NAMALWA (cell line): Measurements from ENCODE around the gene ZNF783.

Experiments
- DNase-seq: peaks from one replicate; pipeline ENCODE4 v3.0.0-alpha.2; 2015; ENCODE audit warnings: low spot score

ZNF783 gene

GRCh38 chr7:149281508-149282330, 19.7 kb downstream of the ZNF783 start:
- DNase-seq = no peak

- no peak for DNase-seq
These were observed 20.3 kb downstream of the ZNF783 start for GRCh38 chr7:149282331-149282655.

- no peak for DNase-seq
These were observed 21.3 kb downstream of the ZNF783 start for GRCh38 chr7:149283321-149283720.

- DNase-seq = peak; percentile 54
These were observed 22.3 kb downstream of the ZNF783 start for GRCh38 chr7:149284343-149284742.

- peak; percentile 96 for DNase-seq
These were observed 23.0 kb downstream of the ZNF783 start for GRCh38 chr7:149284850-149285585.

GRCh38 chr7:149285603-149286002, 23.6 kb downstream of the ZNF783 start:
- DNase-seq = no peak

GRCh38 chr7:149286811-149287400, 24.9 kb downstream of the ZNF783 start:
- DNase-seq = no peak

DNA sequence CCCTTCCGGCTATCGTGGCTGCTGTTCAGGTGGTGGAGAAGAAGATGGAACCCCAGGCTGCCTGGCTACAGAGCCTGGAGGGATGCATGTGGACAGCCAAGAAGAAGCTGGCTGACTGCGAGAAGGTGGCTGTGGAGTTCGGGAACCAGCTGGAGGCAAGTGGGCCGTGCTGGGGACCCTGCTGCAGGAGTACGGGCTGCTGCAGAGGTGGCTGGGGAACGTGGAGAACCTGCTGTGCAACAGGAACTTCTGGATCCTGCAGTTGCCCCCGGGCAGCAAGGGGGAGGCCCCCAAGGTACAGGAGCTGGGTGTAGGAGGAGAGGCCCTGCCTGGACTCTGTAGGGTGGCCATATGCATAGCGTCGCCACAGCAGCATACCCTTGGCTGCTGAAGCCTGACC, 25.6 kb downstream of the ZNF783 start:
- DNase-seq = no peak

DNA sequence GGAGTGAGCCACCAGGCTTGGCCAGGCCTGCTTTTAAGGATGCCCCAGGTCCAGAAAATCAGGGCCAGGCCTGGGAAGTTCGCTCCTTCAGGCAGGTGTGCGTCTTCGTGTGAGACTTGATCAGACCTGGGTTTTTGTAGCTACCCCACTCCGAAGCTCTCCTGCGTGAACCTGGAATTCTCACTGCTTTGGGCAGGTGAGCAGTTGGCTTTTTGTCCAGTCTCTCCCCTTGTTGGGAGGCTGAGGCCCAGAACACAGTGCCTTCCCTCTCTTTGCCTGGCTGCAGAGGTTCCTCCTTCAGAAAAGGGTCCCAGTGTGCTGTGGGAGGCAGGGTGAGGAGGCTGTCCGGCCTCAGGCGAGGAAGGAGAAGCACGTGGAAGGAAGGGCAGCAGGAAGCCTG, 27.3 kb downstream of the ZNF783 start:
- DNase-seq = no peak

- no peak for DNase-seq
These were observed 27.9 kb downstream of the ZNF783 start for GRCh38 chr7:149289856-149290255.

DNA sequence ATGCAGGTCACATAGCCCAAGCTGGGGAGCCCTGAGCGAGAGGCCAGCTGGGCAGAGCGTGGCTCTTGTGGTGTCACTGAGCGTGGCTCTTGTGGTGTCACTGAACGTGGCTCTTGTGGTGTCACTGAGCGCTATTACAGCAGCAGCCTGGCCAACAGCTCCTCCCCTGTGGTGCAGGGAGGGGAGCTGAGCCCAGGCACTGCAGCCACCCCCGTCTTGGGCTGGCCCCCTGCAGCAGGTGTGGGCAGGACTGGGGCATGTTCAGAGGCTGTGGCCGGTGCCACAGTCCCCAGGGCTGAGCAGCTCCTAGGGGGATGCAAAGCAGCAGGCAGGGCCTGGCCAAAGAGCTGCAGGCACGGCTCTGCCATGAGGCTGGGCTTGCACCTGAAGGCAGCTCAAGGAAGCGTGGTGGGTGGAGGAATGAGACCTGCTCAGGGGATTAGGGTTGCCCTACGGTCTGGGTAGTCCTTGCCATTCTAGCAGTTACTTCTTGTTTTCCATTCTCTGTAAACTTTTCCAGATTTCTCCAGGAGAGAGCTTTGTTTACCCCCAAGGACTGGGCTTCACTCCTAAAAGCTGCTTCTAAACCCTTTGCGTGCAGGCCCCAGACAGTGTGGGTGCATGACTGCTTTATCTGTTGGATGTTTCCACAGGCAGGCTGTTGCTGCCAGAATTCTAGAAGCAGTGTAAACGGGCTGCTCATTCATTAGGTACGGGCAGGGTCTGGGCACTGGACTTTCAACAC, 29.2 kb downstream of the ZNF783 start:
- DNase-seq = no peak

GRCh38 chr7:149291781-149292461, 29.9 kb downstream of the ZNF783 start:
- DNase-seq = no peak

GRCh38 chr7:149292462-149292823, 30.4 kb downstream of the ZNF783 start:
- DNase-seq = no peak

DNA sequence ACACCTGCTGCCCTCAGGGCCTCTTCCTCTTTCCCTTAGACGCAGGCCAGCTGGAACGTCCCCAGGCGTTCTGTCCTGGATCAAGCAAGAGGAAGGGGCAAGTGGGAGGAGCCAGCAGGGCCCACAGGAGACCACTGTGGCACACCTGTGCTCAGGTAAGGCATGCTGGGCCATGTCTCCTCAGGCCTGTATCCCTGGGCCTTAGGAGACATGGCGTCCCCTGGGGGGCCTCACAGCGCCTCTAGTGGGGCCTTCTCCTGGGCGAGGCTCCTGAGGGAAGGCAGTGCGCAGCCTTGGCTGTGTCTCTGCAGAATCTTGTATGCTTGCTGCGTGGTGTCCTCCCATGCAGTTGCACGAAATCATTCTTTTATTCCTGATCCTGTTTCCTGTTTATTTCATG, 31.3 kb downstream of the ZNF783 start:
- no peak for DNase-seq

- DNase-seq = no peak
These were observed 32.1 kb downstream of the ZNF783 start for GRCh38 chr7:149293946-149294633.

DNA sequence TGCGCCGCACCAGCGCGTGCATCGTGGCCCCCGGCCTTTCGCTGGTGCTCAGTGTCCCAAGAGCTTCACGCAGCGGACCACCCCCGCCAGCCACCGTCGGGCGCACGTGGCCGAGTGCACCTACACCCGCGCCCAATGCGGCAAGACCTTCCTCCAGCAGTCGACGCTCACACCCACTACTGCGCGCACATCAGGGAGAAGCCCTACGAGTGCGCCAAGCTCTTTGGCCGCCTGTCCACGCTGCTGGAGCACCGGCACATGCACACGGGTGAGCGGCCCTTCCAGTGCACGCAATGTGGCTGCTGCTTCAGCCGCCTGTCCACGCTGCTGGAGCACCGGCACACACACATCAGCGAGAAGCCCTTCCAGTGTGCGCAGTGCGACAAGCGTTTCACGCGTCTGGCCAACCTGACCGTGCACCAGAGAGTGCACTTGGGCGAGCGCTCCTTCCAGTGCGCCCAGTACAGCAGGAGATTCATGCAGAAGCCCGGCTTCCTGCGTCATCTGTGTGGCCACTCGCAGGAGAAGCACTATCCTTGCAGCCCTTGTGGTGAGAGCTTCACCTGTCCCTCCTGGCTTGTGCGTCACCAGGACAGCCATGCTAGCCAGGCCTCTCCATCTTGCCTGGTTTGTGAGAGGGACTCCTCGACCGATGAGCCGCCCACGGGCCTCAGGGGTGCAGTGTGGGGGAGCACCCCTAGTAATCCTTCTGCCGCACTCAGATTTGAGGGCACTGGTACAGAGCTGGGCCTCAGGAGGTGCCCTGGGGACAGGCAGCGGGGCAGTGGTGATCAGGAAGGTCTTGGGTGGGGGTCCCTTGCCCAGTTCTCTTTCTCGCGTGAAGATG, 32.9 kb downstream of the ZNF783 start:
- no peak for DNase-seq

- no peak for DNase-seq
These were observed 33.5 kb downstream of the ZNF783 start for GRCh38 chr7:149295481-149295850.

- DNase-seq = no peak
These were observed 34.4 kb downstream of the ZNF783 start for GRCh38 chr7:149296368-149296767.

DNA sequence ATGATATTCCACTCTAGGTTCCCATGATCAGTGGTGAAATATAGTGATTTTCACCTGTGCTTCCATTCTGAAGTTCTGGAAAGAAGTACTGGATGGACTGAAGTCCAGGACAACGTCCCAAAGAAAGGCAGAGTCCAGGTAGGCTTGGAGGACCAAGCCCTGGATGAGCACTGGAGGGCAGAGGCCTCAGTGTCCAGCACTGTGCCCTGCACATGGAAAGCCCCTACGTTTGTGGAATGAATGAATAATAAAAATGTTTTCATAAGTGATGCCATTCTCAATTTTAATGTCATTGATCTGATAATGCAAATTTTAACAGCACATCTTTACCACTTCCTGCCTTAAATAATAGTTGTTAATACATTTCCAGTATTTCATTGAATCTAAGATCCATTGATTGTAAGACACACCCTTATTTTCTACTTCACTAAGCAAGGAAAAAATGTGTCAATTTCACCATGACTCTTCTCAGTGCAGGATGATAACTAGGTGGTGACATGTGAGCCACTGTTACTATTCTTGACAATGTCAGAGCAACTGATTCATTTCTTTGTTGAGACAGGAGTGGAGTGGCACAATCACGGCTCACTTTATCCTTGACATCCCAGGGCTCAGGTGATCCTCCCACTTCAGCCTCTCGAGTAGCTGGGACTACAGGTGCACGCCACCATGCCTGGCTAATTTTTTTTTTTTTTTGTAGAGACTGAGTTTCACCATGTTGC, 35.2 kb downstream of the ZNF783 start:
- no peak for DNase-seq
